Subcutaneous adipose tissue (tissue), 4 donors: ENCODE data around the gene PSORS1C2. TPM values are rescaled to one million over a fixed set of nuclear protein-coding genes. Genes with fewer than 3 reads are reported as not detected.

Experiments used
- CTCF ChIP-seq: fragments of 450-650 bp; IDR thresholded peaks from one replicate; pipeline ENCODE4 v1.5.1; 2016; ENCODE audit warnings: low read depth, mild to moderate bottlenecking, control low read depth, antibody characterized with exemption, moderate library complexity
- total RNA-seq, 4 donors: library from RNA; depleted of rRNA; stranded (reverse); fragments of >200 nt; gene quantifications; one replicate each; pipeline ENCODE4 v1.1.0, GENCODE V29; 2016

Gene PSORS1C2
- total RNA-seq, 4 donors from 2014 or later: not detected

GRCh38 chr6:31112478-31112877 lies 26.4 kb downstream of the PSORS1C2 start, which contains the start of gene C6orf15:
Gene C6orf15 (minus strand): TSS chr6:31112575. CDS start chr6:31112555, 20 bp downstream.
- TF ChIP-seq CTCF: no peak

DNA sequence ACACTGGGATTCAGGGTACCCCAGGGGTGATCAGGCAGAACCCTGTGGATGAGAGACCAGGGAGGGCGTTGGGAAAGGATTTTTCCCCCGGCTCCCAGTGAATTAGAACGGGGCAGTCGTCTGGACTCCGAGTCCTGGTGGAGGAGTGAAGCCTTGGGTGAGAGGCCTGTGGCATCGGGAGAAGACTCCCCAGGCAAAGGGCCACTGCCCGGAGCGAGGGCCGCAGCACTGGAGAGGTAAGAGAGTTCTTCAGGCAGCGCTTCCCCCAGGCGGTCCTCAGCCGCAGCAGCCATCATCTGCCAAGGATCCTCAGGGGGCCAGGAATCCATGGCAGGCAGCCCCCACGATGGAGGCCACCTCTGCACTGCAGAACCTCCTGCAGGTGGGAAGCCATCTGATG lies 27.2 kb downstream of the PSORS1C2 start:
- no peak for TF ChIP-seq CTCF

DNA sequence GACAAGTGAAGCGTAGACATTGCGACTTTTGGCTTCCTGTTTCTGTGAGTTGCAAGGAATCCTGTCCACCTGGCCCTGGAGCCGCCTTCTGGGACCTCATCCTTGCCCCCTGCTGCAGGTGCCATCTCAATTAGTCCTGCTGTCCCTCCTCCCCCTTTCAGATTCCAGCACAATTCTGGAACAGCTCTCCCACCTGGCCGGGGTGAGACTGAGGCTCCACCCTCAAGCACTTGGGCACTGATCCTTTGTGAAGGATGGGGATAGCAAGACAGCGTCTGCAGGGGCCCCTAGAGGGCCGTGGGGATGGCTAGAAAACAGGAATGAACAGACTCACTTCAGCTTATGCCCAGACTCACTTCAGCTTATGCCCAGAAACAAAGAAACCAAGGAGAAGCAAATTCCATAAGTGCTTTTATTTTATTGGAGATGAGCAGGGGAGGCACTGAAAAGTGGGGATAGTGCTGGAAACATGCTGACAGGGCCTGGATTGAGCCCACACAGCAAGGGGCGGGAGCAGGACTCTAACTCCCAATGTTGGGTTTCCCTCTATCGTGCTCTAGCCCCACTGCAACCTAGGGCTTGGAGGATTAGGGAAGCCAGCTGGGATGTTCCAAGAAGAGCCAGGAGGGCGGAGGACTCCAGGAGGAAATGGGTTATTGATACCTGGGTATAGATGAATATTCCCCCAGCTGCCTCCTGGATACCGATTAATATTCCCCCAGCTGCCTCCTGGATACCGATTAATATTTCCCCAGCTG lies 27.9 kb downstream of the PSORS1C2 start:
- no peak for TF ChIP-seq CTCF

DNA sequence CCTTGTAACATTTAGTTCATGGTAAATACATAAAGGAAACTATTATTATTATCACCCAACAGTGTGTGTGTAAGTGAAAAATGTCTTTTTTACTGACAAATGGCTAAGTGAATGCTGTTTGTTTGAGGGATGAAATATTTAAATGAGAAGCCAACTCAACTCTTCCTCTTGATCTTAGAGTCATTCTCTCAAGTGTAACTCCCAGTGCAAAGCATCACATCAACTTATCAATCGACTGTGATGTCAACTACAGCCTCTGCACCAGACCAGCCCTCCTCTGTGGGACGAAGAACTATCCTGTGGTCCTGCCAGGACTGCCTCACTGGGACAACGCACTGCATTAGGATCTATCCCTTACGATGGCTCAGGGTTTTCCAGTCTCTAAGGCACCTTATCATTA lies 31.8 kb downstream of the PSORS1C2 start:
- TF ChIP-seq CTCF: no peak

DNA sequence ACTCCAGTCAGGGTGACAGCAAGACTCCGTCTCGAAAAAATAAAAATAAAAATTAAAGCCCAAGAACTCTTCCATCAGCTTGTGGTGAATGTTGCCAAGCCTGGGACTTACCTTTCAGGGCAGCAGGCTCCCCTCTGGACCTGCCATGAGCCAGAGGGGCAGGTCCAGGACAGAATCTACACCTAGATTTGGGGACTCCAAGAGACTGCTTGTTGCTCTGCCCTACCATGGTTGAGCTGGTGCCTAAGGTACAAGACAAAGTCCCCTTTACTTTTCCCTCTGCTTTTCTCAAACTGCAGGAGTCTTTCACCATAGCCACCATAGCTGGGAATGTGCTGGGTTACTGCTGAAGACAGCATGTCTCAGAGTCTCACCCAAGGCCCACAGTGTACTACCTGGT lies 35.7 kb downstream of the PSORS1C2 start:
- TF ChIP-seq CTCF: no peak

- TF ChIP-seq CTCF: no peak
These were observed 40.4 kb downstream of the PSORS1C2 start for GRCh38 chr6:31098449-31098938.

- no peak for TF ChIP-seq CTCF
These were observed 42.2 kb downstream of the PSORS1C2 start for GRCh38 chr6:31096656-31097055.
